Mammary epithelial cell (primary cell): ENCODE results near the gene CARD14.

Source experiments
- EZH2 ChIP-seq: IDR thresholded peaks from 2 replicates; pipeline ENCODE4 v1.6.1; 2012; ENCODE audit warnings: low read length, inconsistent platforms, borderline replicate concordance
- TF ChIP-seq, protein P1 (sequence below), 2 donors: IDR thresholded peaks in 1 of 2; conservative IDR thresholded peaks in 1 of 2; 2 replicates each; pipeline ENCODE4 v1.5.1; 2011 to 2012; ENCODE audit warnings: inconsistent platforms in 2 of 2, low read length in 2 of 2, mild to moderate bottlenecking in 2 of 2, control low read depth in 1 of 2, low read depth in 1 of 2; ENCODE audit not compliant: insufficient read depth in 1 of 2; ENCODE audit errors: extremely low read depth in 1 of 2

GRCh38 chr17:80208050-80208449 lies 38.2 kb downstream of the CARD14 start:
- TF ChIP-seq, protein P1, sequence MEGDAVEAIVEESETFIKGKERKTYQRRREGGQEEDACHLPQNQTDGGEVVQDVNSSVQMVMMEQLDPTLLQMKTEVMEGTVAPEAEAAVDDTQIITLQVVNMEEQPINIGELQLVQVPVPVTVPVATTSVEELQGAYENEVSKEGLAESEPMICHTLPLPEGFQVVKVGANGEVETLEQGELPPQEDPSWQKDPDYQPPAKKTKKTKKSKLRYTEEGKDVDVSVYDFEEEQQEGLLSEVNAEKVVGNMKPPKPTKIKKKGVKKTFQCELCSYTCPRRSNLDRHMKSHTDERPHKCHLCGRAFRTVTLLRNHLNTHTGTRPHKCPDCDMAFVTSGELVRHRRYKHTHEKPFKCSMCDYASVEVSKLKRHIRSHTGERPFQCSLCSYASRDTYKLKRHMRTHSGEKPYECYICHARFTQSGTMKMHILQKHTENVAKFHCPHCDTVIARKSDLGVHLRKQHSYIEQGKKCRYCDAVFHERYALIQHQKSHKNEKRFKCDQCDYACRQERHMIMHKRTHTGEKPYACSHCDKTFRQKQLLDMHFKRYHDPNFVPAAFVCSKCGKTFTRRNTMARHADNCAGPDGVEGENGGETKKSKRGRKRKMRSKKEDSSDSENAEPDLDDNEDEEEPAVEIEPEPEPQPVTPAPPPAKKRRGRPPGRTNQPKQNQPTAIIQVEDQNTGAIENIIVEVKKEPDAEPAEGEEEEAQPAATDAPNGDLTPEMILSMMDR (conservative IDR thresholded peaks at IDR 0.05 in 1 of 2, IDR thresholded peaks at IDR 0.05 in 1 of 2; ENCODE audit: extremely low read depth in 1 of 2, insufficient read depth in 1 of 2, low read depth in 1 of 2, low read length in 2 of 2) = no peak
- no peak for TF ChIP-seq EZH2
